GM18526 (cell line): ENCODE results near the gene ZFP3.

Experiments
- POLR2A ChIP-seq: IDR thresholded peaks from 3 replicates; pipeline ENCODE4 v1.6.1; 2011; ENCODE audit not compliant: insufficient read length; ENCODE audit errors: extremely low read depth

Gene ZFP3

DNA sequence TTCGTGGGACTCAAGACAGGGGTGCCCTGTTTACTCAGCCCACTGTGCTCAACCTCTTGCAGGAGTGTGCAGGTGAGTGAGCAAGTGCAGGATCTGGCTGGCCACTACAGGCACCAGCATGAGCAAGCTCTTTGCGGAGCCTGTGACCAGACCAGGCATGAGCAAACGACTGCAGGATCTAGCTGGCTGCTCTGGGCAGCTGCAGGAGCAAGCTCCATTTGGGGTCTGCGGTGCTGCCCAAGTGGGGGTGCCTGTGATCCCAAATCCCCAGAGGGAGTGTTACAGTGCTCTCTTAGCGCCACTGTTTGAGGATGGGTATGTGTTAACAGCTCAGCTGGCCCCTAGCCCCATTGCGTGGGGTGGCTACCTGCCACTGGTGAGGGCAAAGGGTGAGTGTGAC lies 40.0 kb downstream of the ZFP3 start:
- no peak for TF ChIP-seq POLR2A

GRCh38 chr17:5120036-5120435 lies 41.8 kb downstream of the ZFP3 start:
- TF ChIP-seq POLR2A = no peak

GRCh38 chr17:5121186-5121841 lies 43.0 kb downstream of the ZFP3 start:
- TF ChIP-seq POLR2A = no peak

GRCh38 chr17:5122586-5123342 lies 44.5 kb downstream of the ZFP3 start:
- no peak for TF ChIP-seq POLR2A

- no peak for TF ChIP-seq POLR2A
These were observed 45.3 kb downstream of the ZFP3 start for GRCh38 chr17:5123343-5124124.

- no peak for TF ChIP-seq POLR2A
These were observed 48.6 kb downstream of the ZFP3 start for GRCh38 chr17:5126719-5127488.

DNA sequence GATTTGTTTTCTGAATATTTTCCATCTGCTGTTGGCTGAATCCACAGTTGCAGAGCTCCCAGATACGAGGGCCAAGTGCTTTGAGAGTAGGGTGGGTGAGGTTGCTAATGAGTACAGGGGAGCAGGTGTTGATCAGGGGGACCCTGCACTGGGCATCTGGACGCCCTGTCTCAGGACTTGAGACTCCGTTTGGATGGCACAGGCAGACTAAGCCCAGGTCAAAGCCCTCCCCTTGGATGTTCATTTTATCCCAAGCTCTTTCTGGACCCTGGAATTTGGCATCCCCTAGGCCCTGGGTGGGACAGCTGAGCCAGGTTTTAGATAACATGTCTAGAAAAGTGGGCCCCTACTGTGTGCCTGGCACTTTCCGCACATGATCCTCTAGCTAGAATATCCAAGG lies 49.6 kb downstream of the ZFP3 start:
- no peak for TF ChIP-seq POLR2A

DNA sequence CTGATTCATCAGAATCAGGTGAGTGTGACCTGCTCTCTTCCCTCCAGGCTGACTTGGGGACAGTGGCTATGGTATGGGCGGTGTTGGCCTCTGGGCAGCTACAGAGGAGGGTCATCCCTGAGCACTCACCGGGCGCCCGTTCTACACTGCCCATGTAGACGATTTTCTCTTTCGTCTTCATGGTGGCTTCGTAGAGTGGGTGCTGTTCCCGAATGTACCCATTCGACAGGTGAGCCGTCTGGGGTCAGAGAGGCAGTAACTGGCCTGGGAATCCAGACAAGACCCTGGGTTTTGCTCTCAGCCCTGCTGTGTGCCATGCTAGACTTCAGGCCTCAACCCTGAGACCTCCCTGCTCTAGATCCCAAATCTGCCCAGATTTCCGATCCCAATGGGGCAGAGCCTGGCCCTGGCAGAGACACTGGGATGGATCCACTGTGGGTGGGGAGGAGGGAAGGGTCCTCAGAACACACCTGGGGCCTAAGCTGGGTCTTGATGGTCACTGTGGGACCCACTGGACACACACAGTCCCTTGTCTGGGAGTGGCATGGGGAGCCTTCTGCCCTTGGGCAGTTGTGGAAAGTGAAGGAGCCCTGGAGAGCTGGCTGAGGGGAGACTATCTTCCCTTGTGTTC lies 50.8 kb downstream of the ZFP3 start:
- TF ChIP-seq POLR2A = no peak

DNA sequence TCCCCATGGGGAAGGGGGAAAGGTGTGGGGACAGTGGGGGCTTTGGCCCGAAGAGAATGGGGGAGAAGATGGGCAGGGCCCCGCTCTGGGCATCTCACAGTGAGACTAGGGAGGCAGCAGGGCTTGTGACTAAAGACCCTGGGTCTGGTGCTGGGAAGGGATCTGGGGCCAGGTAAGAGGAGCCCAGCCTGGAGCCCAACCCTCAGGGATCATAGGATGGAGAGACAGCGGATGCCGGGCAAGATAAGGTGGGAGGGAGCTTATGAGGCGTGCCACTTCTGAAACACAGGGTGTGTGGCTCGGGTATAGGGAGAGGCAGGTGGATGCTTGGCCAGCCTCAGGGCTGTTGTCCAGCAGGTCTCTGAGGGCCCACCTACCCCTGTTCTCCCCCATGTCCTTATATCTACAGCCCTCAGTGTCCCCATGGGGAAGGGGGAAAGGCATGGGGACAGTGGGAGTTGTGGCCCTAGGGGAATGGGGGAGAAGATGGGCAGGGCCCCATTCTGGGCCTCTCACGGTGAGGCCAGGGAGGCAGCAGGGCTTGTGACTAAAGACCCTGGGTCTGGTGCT lies 53.0 kb downstream of the ZFP3 start:
- no peak for TF ChIP-seq POLR2A

- TF ChIP-seq POLR2A = no peak
These were observed 55.0 kb downstream of the ZFP3 start for GRCh38 chr17:5133311-5133710.

DNA sequence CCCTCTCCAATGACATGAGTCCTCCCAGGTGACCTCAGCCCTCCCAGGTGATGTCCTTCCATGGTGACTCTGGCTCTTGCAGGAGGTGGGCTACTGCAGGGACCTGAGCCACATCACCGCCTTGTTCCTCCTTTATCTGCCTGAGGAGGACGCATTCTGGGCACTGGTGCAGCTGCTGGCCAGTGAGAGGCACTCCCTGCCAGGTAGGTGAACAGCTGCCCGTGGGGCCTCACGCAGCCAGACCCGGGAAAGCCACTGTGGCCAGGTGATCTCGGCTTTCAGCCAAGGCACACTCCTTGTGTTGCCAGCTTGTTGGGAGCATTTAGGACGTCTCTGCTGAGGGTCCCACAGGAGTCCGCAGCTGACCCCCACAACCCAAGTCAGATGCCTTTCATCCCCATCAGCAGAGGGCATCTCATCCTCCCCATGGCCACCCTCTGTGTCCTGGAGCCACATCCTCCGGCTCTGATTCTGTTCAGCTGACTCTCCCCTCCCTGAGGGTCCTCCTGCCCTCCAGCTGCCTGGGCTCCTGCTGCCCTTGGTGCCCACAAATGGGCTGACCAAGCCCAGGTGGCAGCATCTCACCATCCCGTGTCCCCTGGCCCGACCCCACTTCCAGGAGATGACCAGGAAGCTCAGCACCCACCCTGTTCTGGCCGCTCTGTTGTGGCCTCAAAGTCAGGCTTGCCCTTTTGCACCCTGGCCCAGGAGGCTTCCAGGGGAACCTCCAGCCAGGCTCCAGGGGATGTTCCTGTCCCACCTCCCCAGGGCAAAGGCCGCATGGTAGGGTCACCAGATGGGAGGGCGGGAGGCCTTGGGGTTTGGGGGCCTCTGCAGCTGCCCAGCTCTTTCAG lies 57.7 kb downstream of the ZFP3 start:
- no peak for TF ChIP-seq POLR2A

DNA sequence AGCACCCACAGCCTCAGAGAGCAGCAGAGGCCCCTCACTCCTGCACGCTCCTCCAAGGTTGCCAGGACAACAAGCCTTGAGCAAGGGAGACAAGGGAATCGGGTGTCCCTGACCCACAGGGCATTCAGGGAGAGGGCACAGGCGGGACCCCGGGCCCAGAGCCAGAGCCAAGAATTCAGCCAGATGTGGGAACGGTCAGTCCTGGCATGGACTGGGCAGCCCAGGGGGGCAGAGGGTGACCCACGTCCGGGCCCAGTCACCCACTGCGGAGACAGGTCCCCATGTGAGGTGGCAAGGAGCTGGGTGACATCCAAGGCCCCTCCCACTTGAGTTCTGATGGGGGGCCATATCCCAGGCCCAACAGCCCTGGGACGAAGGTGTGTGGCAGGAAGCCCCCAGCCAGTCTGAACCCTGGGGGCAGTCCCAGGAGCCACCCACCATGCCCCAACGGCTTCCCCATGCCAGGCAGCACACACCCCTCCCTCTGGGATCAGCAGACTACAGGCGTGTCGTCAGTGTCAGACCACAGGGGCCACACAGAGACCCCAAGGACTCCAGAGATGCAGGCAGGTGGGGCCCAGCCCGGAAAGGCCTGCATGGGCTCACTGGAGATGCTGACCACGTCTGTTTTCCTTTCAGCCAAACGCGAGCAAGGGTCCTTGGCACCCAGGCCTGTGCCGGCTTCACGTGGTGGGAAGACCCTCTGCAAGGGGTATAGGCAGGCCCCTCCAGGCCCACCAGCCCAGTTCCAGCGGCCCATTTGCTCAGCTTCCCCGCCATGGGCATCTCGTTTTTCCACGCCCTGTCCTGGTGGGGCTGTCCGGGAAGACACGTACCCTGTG lies 60.6 kb downstream of the ZFP3 start:
- no peak for TF ChIP-seq POLR2A

- TF ChIP-seq POLR2A = no peak
These were observed 61.1 kb downstream of the ZFP3 start for GRCh38 chr17:5139458-5139732.
